ENCODE results near the gene CCDC91. TPM values are rescaled to one million over a fixed set of nuclear protein-coding genes. Genes with fewer than 3 reads are reported as not detected.
A peak's percentile ranks its signal among the peaks of the same experiment; 100 is the strongest.

The CCDC91 gene
- polyA plus RNA-seq, 6 donors from 2014 or later: 49.6 to 82.9 (median 68.4) TPM

DNA sequence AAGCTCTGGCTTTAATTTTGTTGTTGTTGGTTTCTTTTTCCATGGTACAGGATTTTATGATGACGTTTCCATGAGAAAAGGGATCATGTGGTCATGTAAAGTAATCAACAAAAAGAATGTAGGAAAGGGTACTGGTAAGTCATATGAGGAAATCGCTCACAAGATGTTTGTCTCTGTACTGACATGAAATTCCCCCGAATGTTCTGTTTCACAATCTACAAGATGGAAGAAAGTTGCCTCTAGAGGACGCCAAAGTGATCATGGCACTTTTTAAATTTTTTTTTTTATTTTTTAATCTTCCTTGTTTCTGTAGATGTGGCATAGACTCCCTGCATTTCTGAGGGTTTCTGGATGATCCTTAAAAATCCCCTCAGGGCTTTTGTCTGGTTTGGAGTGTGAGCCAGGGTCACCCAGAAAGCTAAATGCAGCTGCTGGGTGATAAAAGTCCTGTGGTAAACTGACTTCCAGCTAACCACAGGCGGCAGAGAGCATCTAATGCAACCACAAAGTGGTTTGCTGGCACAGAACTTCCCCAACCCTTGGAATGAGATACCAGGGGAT is 393.5 kb downstream of the CCDC91 start:
- H3K36me3 Mint-ChIP-seq: peaks cover 0 to 5% of the 10 kb centered on the region in 2 donors
- no peak overlapping the region for H3K4me3 Mint-ChIP-seq
- no peaks in the 10 kb centered on the region for H3K27me3 Mint-ChIP-seq
- DNase-seq (no peak), ATAC-seq (ENCODE audit: low read depth in 2 of 2) (no peak)
- no peak overlapping the region for H3K27ac Mint-ChIP-seq
- H3K4me1 Mint-ChIP-seq: no peaks in the 10 kb centered on the region
- H3K9me3 Mint-ChIP-seq: peaks cover 0 to 4% (median 0%) of the 10 kb centered on the region in 7 donors

DNA sequence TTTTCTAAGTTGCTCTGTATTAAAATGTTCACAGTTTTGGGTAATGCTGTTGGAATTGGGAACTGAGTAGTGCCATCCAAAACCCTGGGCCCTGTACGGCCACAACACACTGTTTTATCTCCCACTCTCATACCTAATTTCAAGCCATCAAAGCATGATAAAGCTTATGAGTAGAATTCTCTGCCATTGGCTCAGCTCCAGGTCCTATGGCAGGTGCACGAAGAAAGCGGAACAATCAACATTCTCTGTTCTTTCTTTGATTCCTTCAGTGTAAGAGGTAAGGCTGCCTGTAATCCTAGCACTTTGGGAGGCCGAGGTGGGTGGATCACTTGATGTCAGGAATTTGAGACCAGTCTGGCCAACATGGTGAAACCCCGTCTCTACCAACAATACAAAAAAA is 394.9 kb downstream of the CCDC91 start:
- ATAC-seq (ENCODE audit: low read depth in 2 of 2): no peak
- no peak for DNase-seq
- Mint-ChIP-seq H3K9me3 (peaks cover 0 to 4% (median 0%) of the 10 kb centered on the region in 7 donors), H3K27me3 (no peaks in the 10 kb centered on the region), H3K4me3 (no peak overlapping the region), H3K27ac (no peak overlapping the region), H3K4me1 (no peaks in the 10 kb centered on the region), H3K36me3 (peaks cover 0 to 2% of the 10 kb centered on the region in 2 donors)

DNA sequence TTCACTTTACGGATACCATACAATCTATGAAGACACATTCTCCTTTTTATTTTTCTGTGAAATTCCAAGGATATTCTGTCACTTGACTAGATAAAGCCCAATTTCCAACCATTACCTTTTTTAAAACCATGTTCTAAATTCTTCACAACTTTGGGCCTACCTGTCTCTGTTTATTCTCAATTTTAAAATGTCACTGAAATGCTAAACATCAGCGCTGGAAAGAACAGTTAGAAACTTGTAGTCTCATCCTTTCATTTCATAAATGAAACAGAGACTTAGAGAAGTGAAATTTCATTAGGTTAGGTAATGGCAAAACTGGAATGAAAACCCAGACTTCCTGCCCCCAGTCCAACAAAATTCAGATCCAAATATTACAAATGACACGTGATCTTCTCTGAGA is 396.2 kb downstream of the CCDC91 start:
- ATAC-seq (ENCODE audit: low read depth in 2 of 2): no peak
- peaks cover 0 to 2% of the 10 kb centered on the region in 2 donors for H3K36me3 Mint-ChIP-seq

DNA sequence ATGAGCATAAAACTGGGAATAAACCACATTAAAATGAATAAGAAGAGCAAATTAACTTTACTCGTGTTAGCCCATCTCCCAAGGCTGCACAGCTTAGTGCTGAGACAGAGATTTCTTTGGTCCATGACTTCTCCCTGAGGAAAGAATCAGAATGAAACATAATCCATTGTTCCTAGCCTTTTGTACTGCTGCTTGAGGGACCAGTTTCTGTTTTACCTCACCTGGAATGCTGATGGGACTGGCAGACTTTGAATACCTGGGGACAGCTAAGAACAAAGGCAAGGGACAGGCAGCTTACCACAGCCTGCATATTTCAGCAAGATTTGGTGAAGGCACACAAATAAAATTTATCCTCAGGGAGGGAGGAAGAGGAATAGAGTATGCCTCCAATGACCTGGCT is 401.6 kb downstream of the CCDC91 start:
- Mint-ChIP-seq H3K4me1 (no peaks in the 10 kb centered on the region), H3K4me3 (no peak overlapping the region), H3K27ac (peak overlapping the region in 2 of 6 donors; percentile 64 to 75), H3K9me3 (peaks cover 9 to 33% (median 20%) of the 10 kb centered on the region in 7 donors), H3K36me3 (peaks cover 7 to 17% of the 10 kb centered on the region in 2 donors), H3K27me3 (no peaks in the 10 kb centered on the region)
- DNase-seq (no peak), ATAC-seq (ENCODE audit: low read depth in 2 of 2) (no peak)

More for the DNA sequence above, 396.2 kb downstream of the CCDC91 start:
- no peak for DNase-seq
- Mint-ChIP-seq H3K4me1 (no peaks in the 10 kb centered on the region), H3K9me3 (peaks cover 0 to 8% (median 3%) of the 10 kb centered on the region in 7 donors), H3K27ac (no peak overlapping the region), H3K4me3 (no peak overlapping the region), H3K27me3 (no peaks in the 10 kb centered on the region)

Other genes with a start within 250 kb of the CCDC91 start
- not detected for gene PTHLH, start 217.7 kb upstream of the CCDC91 start, polyA plus RNA-seq (ENCODE audit: low read depth in 6 of 6)

All from naive B cell (primary cell).